Tibial nerve (tissue), 4 donors: ENCODE measurements around the gene C6orf47.

ENCODE experiments used
- EP300 ChIP-seq, 2 donors: sonication (generic); formaldehyde crosslinking; IDR thresholded peaks; one replicate each; pipeline ENCODE4 v1.6.1; 2017; ENCODE audit warnings: antibody characterized with exemption in 2 of 2, mild to moderate bottlenecking in 1 of 2
- POLR2A ChIP-seq, 2 donors: fragments of 450-650 bp; IDR thresholded peaks; one replicate each; pipeline ENCODE4 v1.6.1; 2017; ENCODE audit warnings: antibody characterized with exemption in 2 of 2, mild to moderate bottlenecking in 2 of 2, moderate library complexity in 2 of 2
- TF ChIP-seq, protein P1 (sequence below), 5 experiments: fragments of 200-600 bp in 3 of 5; fragments of 450-650 bp in 2 of 5; sonication (generic) in 3 of 5; IDR thresholded peaks; one replicate each; pipeline ENCODE4 v1.5.1; 2016 to 2019; ENCODE audit warnings: antibody characterized with exemption in 5 of 5, mild to moderate bottlenecking in 3 of 5, moderate library complexity in 2 of 5

DNA sequence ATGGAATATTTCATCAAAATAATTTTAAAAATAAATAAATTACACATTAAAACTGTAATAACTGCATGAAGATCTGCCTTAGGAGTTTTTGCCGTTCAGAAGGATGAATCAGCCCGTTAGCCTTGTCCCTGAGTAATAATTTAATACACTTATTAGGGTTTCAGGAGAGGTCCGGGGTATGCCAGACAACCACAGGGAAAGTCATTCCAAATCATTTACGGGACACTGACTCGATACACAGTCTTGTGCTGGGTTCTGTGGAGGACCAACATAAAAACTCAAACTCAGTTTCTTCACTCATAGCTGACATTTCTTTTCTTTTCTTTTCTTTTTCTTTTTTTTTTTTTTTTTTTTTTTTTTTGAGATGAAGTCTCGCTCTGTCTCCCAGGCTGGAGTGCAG lies 45.4 kb upstream of the C6orf47 start:
- TF ChIP-seq, protein P1, sequence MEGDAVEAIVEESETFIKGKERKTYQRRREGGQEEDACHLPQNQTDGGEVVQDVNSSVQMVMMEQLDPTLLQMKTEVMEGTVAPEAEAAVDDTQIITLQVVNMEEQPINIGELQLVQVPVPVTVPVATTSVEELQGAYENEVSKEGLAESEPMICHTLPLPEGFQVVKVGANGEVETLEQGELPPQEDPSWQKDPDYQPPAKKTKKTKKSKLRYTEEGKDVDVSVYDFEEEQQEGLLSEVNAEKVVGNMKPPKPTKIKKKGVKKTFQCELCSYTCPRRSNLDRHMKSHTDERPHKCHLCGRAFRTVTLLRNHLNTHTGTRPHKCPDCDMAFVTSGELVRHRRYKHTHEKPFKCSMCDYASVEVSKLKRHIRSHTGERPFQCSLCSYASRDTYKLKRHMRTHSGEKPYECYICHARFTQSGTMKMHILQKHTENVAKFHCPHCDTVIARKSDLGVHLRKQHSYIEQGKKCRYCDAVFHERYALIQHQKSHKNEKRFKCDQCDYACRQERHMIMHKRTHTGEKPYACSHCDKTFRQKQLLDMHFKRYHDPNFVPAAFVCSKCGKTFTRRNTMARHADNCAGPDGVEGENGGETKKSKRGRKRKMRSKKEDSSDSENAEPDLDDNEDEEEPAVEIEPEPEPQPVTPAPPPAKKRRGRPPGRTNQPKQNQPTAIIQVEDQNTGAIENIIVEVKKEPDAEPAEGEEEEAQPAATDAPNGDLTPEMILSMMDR (IDR thresholded peaks at IDR 0.05): no peak
- TF ChIP-seq EP300 (IDR thresholded peaks at IDR 0.05) (no peak), POLR2A (IDR thresholded peaks at IDR 0.05) (no peak)
